HEK293 (cell line): ENCODE measurements around the gene CMIP.
A peak's percentile ranks its signal among the peaks of the same experiment; 100 is the strongest.

Experiments
- CTCF ChIA-PET: fragments of 350-600 bp; formaldehyde crosslinking; extraction: SDS; loops from one replicate; lab custom pipeline; 2021; ENCODE audit warnings: antibody characterized with exemption; lab: Yijun Ruan, JAX
- POLR2A ChIA-PET: fragments of 300-600 bp; formaldehyde crosslinking; extraction: SDS; loops from one replicate; lab custom pipeline; 2020; ENCODE audit warnings: antibody characterized with exemption, inconsistent platforms; lab: Yijun Ruan, JAX
- H3K27ac ChIP-seq: fragments of 200-500 bp; sonication (Bioruptor generic); 2 replicates; pipeline ENCODE4 v1.5.1; 2014; ENCODE audit warnings: low read depth, low read length, control low read depth, inconsistent platforms; ENCODE audit errors: extremely low read depth
- H3K36me3 ChIP-seq, 2 experiments: fragments of 200-500 bp in 1 of 2; sonication (Bioruptor generic) in 1 of 2; 1 replicate in 1 of 2; 2 replicates in 1 of 2; pipeline ENCODE4 v1.5.1; 2014 to 2017; ENCODE audit warnings: inconsistent platforms in 2 of 2, low read length in 2 of 2; ENCODE audit not compliant: control insufficient read depth in 2 of 2, insufficient read depth in 1 of 2
- H3K4me1 ChIP-seq: fragments of 200-500 bp; sonication (Bioruptor generic); 2 replicates; pipeline ENCODE4 v1.5.1; 2014; ENCODE audit warnings: mild to moderate bottlenecking, low read length, inconsistent platforms; ENCODE audit not compliant: control insufficient read depth, insufficient read depth
- H3K4me3 ChIP-seq: 2 replicates; pipeline ENCODE4 v1.5.1; 2011; ENCODE audit warnings: low read depth, mild to moderate bottlenecking, control low read depth, low read length, moderate library complexity
- H3K9me3 ChIP-seq: fragments of 200-500 bp; sonication (Bioruptor generic); 2 replicates; pipeline ENCODE4 v1.5.1; 2014; ENCODE audit warnings: low read depth, low read length, inconsistent platforms; ENCODE audit not compliant: control insufficient read depth, insufficient read depth
- EGR2 ChIP-seq: fragments of 450-650 bp; formaldehyde crosslinking; IDR thresholded peaks from 2 replicates; pipeline ENCODE4 v1.5.1; 2016; ENCODE audit warnings: low read depth, missing biosample characterization, missing genetic modification characterization
- GLIS1 ChIP-seq: fragments of 450-650 bp; formaldehyde crosslinking; IDR thresholded peaks from 2 replicates; pipeline ENCODE4 v1.5.1; 2016; ENCODE audit warnings: missing biosample characterization, missing genetic modification characterization
- KLF8 ChIP-seq: fragments of 450-650 bp; formaldehyde crosslinking; IDR thresholded peaks from 2 replicates; pipeline ENCODE4 v1.5.1; 2016; ENCODE audit warnings: missing biosample characterization, missing genetic modification characterization
- MYNN ChIP-seq: fragments of 450-650 bp; formaldehyde crosslinking; IDR thresholded peaks from 2 replicates; pipeline ENCODE4 v1.5.1; 2016; ENCODE audit warnings: missing biosample characterization, missing genetic modification characterization, borderline replicate concordance
- MZF1 ChIP-seq: fragments of 450-650 bp; formaldehyde crosslinking; IDR thresholded peaks from 2 replicates; pipeline ENCODE4 v1.5.1; 2017; ENCODE audit warnings: missing biosample characterization, missing genetic modification characterization, borderline replicate concordance
- RBAK ChIP-seq: fragments of 450-650 bp; formaldehyde crosslinking; IDR thresholded peaks from 2 replicates; pipeline ENCODE4 v1.5.1; 2016; ENCODE audit warnings: missing biosample characterization, missing genetic modification characterization
- REPIN1 ChIP-seq: fragments of 450-650 bp; formaldehyde crosslinking; IDR thresholded peaks from 2 replicates; pipeline ENCODE4 v1.5.1; 2017; ENCODE audit warnings: missing biosample characterization, missing genetic modification characterization, low read depth
- SCRT1 ChIP-seq: fragments of 450-650 bp; formaldehyde crosslinking; IDR thresholded peaks from 2 replicates; pipeline ENCODE4 v1.5.1; 2016; ENCODE audit warnings: missing biosample characterization, missing genetic modification characterization, borderline replicate concordance
- SCRT2 ChIP-seq: fragments of 450-650 bp; formaldehyde crosslinking; IDR thresholded peaks from 2 replicates; pipeline ENCODE4 v1.5.1; 2016; ENCODE audit warnings: missing biosample characterization, missing genetic modification characterization
- ZEB2 ChIP-seq: fragments of 450-650 bp; formaldehyde crosslinking; IDR thresholded peaks from 2 replicates; pipeline ENCODE4 v1.5.1; 2016; ENCODE audit warnings: missing biosample characterization, missing genetic modification characterization
- ZFP3 ChIP-seq: fragments of 450-650 bp; formaldehyde crosslinking; IDR thresholded peaks from 2 replicates; pipeline ENCODE4 v1.5.1; 2016; ENCODE audit warnings: low read depth, missing biosample characterization, missing genetic modification characterization
- ZIC2 ChIP-seq: fragments of 450-650 bp; formaldehyde crosslinking; IDR thresholded peaks from 2 replicates; pipeline ENCODE4 v1.5.1; 2016; ENCODE audit warnings: missing biosample characterization, missing genetic modification characterization
- ZNF140 ChIP-seq: fragments of 450-650 bp; formaldehyde crosslinking; IDR thresholded peaks from 2 replicates; pipeline ENCODE4 v1.5.1; 2016; ENCODE audit warnings: missing biosample characterization, missing genetic modification characterization
- ZNF16 ChIP-seq: fragments of 450-650 bp; formaldehyde crosslinking; IDR thresholded peaks from 2 replicates; pipeline ENCODE4 v1.5.1; 2016; ENCODE audit warnings: low read depth, missing biosample characterization, missing genetic modification characterization
- ZNF248 ChIP-seq: fragments of 450-650 bp; formaldehyde crosslinking; IDR thresholded peaks from 2 replicates; pipeline ENCODE4 v1.5.1; 2017; ENCODE audit warnings: missing biosample characterization, missing genetic modification characterization
- ZNF324 ChIP-seq: fragments of 450-650 bp; formaldehyde crosslinking; IDR thresholded peaks from 2 replicates; pipeline ENCODE4 v1.5.1; 2016; ENCODE audit warnings: missing biosample characterization, missing genetic modification characterization
- ZNF426 ChIP-seq: fragments of 450-650 bp; formaldehyde crosslinking; IDR thresholded peaks from 2 replicates; pipeline ENCODE4 v1.5.1; 2017; ENCODE audit warnings: missing biosample characterization, missing genetic modification characterization, mild to moderate bottlenecking, inconsistent platforms, moderate library complexity
- ZNF433 ChIP-seq: fragments of 450-650 bp; formaldehyde crosslinking; IDR thresholded peaks from 2 replicates; pipeline ENCODE4 v1.5.1; 2016; ENCODE audit warnings: missing biosample characterization, missing genetic modification characterization, low read depth
- ZNF48 ChIP-seq: fragments of 450-650 bp; formaldehyde crosslinking; IDR thresholded peaks from 2 replicates; pipeline ENCODE4 v1.5.1; 2016; ENCODE audit warnings: missing biosample characterization, missing genetic modification characterization
- ZNF510 ChIP-seq: fragments of 450-650 bp; formaldehyde crosslinking; IDR thresholded peaks from 2 replicates; pipeline ENCODE4 v1.5.1; 2018; ENCODE audit warnings: mild to moderate bottlenecking, missing genetic modification characterization, missing biosample characterization; ENCODE audit not compliant: insufficient replicate concordance
- ZNF600 ChIP-seq: fragments of 450-650 bp; formaldehyde crosslinking; IDR thresholded peaks from 2 replicates; pipeline ENCODE4 v1.5.1; 2016; ENCODE audit warnings: missing biosample characterization, missing genetic modification characterization
- ZNF658 ChIP-seq: fragments of 450-650 bp; formaldehyde crosslinking; IDR thresholded peaks from 2 replicates; pipeline ENCODE4; 2016; ENCODE audit warnings: missing biosample characterization, missing genetic modification characterization
- ZNF660 ChIP-seq: fragments of 450-650 bp; IDR thresholded peaks from 2 replicates; pipeline ENCODE4 v1.5.1; 2018; ENCODE audit warnings: missing biosample characterization, mild to moderate bottlenecking, missing genetic modification characterization
- ZNF664 ChIP-seq: fragments of 450-650 bp; formaldehyde crosslinking; IDR thresholded peaks from 2 replicates; pipeline ENCODE4 v1.5.1; 2016; ENCODE audit warnings: missing biosample characterization, missing genetic modification characterization
- ZNF701 ChIP-seq: fragments of 450-650 bp; formaldehyde crosslinking; IDR thresholded peaks from 2 replicates; pipeline ENCODE4 v1.5.1; 2016; ENCODE audit warnings: missing biosample characterization, missing genetic modification characterization
- ZNF707 ChIP-seq: fragments of 450-650 bp; formaldehyde crosslinking; IDR thresholded peaks from 2 replicates; pipeline ENCODE4 v1.5.1; 2016; ENCODE audit warnings: missing biosample characterization, missing genetic modification characterization
- ZNF776 ChIP-seq: fragments of 450-650 bp; formaldehyde crosslinking; IDR thresholded peaks from 2 replicates; pipeline ENCODE4 v1.5.0; 2017; ENCODE audit warnings: missing biosample characterization, missing genetic modification characterization, borderline replicate concordance
- TF ChIP-seq, protein P1 (sequence below): fragments of 450-650 bp; formaldehyde crosslinking; IDR thresholded peaks from 2 replicates; pipeline ENCODE4 v1.5.0; 2017; ENCODE audit warnings: missing biosample characterization, missing genetic modification characterization, borderline replicate concordance

CMIP gene

DNA sequence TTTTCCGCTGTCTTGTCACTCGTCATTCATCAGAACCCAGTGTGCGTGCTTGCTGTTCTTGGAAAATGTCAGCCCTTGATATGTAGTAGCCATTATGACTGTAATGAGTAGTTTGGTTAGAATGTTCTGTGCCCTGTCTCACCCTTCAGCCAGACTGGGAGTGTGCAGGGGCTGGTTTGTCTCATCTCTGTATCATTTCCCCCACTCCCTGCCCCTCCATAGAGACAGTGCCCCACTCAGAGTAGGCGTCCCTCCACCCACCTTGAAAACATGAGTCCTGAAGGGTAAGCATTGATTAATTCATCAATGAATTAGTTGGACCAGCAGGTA lies 197.5 kb downstream of the CMIP start (continued):
- TF ChIP-seq ZNF16: no peak
- TF ChIP-seq ZNF324 (tag by site-specific recombination): no peak

DNA sequence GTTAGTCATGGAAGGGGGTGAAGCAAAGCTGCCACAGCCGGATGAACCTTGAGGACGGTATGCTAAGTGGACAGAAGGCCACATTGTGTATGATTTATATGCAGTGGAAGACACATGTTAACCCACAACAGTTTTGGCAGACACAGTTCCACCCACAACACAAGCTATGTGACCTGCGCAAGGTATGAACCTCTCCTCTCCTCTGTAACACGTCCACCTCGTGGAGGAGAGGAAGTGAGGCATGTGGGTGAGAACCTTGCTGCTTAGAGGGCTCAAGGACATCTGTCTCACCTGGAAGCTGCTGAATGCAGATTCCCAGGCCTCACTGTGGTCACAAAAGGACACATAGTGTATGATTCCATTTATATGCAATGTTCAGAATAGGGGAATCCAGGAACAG lies 198.3 kb downstream of the CMIP start:
- Histone ChIP-seq H3K9me3 (no peaks in the 10 kb centered on the region), H3K4me3 (no peak overlapping the region), H3K36me3 (peaks cover 0 to 4% of the 10 kb centered on the region in 2 experiments; a peak in 1 of 3 replicates), H3K27ac (no peak overlapping the region), H3K4me1 (peaks cover 5% of the 10 kb centered on the region; the same call in 1 of the 2 replicates)
- ChIA-PET POLR2A (no interaction called here), CTCF (no interaction called here)
- TF ChIP-seq, protein P1, sequence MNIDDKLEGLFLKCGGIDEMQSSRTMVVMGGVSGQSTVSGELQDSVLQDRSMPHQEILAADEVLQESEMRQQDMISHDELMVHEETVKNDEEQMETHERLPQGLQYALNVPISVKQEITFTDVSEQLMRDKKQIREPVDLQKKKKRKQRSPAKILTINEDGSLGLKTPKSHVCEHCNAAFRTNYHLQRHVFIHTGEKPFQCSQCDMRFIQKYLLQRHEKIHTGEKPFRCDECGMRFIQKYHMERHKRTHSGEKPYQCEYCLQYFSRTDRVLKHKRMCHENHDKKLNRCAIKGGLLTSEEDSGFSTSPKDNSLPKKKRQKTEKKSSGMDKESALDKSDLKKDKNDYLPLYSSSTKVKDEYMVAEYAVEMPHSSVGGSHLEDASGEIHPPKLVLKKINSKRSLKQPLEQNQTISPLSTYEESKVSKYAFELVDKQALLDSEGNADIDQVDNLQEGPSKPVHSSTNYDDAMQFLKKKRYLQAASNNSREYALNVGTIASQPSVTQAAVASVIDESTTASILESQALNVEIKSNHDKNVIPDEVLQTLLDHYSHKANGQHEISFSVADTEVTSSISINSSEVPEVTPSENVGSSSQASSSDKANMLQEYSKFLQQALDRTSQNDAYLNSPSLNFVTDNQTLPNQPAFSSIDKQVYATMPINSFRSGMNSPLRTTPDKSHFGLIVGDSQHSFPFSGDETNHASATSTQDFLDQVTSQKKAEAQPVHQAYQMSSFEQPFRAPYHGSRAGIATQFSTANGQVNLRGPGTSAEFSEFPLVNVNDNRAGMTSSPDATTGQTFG (tag by site-specific recombination): no peak
- no peak for TF ChIP-seq ZFP3 (tag by site-specific recombination)
- TF ChIP-seq ZNF140 (tag by site-specific recombination): no peak
- no peak for TF ChIP-seq ZNF510 (tag by site-specific recombination)
- TF ChIP-seq ZNF776 (tag by site-specific recombination): no peak
- TF ChIP-seq RBAK: no peak
- TF ChIP-seq ZNF660 (tag by site-specific recombination): no peak
- TF ChIP-seq EGR2 (tag by site-specific recombination): no peak
- no peak for TF ChIP-seq ZNF426 (tag by site-specific recombination)
- TF ChIP-seq ZNF248 (tag by site-specific recombination): no peak
- TF ChIP-seq ZNF433 (tag by site-specific recombination): no peak
- TF ChIP-seq ZEB2: no peak
- TF ChIP-seq ZNF658 (tag by site-specific recombination): no peak
- no peak for TF ChIP-seq MZF1
- TF ChIP-seq ZNF701: no peak
- no peak for TF ChIP-seq ZNF48 (tag by site-specific recombination)
- no peak for TF ChIP-seq REPIN1 (tag by site-specific recombination)
- TF ChIP-seq ZNF707: no peak
- TF ChIP-seq ZNF664: no peak

DNA sequence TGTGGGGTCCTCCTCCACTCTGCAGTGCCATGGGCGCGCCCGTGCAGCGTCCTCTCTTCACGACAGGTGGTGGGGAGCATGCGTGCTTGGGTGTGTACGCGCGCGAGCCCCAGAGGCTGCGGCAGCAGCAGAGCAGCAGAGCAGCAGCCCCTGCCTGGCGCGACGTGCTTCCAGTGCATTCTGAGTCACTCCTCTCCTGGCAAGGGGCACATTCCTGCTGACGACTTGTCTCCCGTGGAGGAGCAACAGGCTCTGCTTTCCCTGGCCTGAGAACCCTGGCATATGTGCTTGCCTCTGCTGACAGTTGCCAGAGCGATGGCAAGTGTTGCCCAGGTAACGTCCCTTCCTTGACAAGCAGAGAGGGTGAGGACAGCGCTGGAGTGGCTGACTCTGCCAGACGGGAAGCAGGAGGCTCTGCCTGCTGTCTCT lies 200.7 kb downstream of the CMIP start:
- no peaks in the 10 kb centered on the region for H3K9me3 ChIP-seq
- H3K4me3 ChIP-seq: no peak overlapping the region
- POLR2A ChIA-PET: no interaction called here
- TF ChIP-seq ZNF600 (tag by site-specific recombination) (peak; percentile 17; the same call in 1 of the 2 replicates), SCRT2 (tag by site-specific recombination) (peak; percentile 83), GLIS1 (tag by site-specific recombination) (peak; percentile 50), ZNF776 (tag by site-specific recombination) (no peak), ZIC2 (peak; percentile 56), SCRT1 (peak; percentile 74; the same call in 1 of the 2 replicates), MYNN (tag by site-specific recombination) (peak; percentile 44; the same call in 1 of the 2 replicates), KLF8 (no peak)
- TF ChIP-seq, all 188 proteins: peak for 6
- H3K27ac ChIP-seq: no peak overlapping the region
- CTCF ChIA-PET: no interaction called here
- H3K36me3 ChIP-seq: peaks cover 0 to 4% of the 10 kb centered on the region in 2 experiments; a peak in 1 of 3 replicates
- peaks cover 5% of the 10 kb centered on the region; the same call in 1 of the 2 replicates for H3K4me1 ChIP-seq
